K562 (cell line): ENCODE data around the gene ALB. TPM values are rescaled to one million over a fixed set of nuclear protein-coding genes. Genes with fewer than 3 reads are reported as not detected.

Source experiments
- ATAC-seq: fragments of 200-7000 bp; cut with Tn5 transposase; 3 replicates; pipeline ENCODE4 v1.9.1; 2020; ENCODE audit warnings: moderate library complexity
- BruUV-seq: library from RNA; stranded (reverse); fragments of 400-500 nt; replicated peaks from 2 replicates; lab custom pipeline; 2021; lab: Mats Ljungman, UMichigan
- CTCF ChIA-PET: fragments of 300-600 bp; formaldehyde crosslinking; extraction: SDS; loops from one replicate; lab custom pipeline; 2021; ENCODE audit warnings: low intra/inter-chr PET ratio; lab: Yijun Ruan, JAX
- POLR2A ChIA-PET: fragments of 300-600, 350-650 bp; sonication (Branson Sonifier 250); formaldehyde crosslinking; extraction: SDS; loops from one replicate; lab custom pipeline; 2021; ENCODE audit warnings: antibody characterized with exemption, inconsistent platforms; lab: Yijun Ruan, JAX
- DNase-seq, 4 experiments: peaks; one replicate each; pipeline versions ENCODE4 v3.0.0 to v3.0.0-alpha.2; 2011 to 2018; ENCODE audit warnings: low spot score in 3 of 4, mixed read lengths in 3 of 4; ENCODE audit errors: extremely low read depth in 1 of 4
- FAIRE-seq: peaks from 2 replicates; lab custom pipeline; 2011; peaks lifted over from hg19 to GRCh38; lab: Jason Lieb, UNC
- H2AFZ ChIP-seq: 2 replicates; pipeline ENCODE4 v1.6.0; 2011; ENCODE audit warnings: low read depth, low read length, control low read depth, inconsistent platforms
- H3K27ac ChIP-seq: fragments of 200-600 bp; 3 replicates; pipeline ENCODE4 v1.8.0; 2011; ENCODE audit warnings: low read depth, mild to moderate bottlenecking, control low read depth, inconsistent platforms, low read length, moderate library complexity, mixed read lengths; ENCODE audit errors: extremely low read depth
- H3K27me3 ChIP-seq, 2 experiments: fragments of 300-600 bp in 1 of 2; 2 replicates in 1 of 2; 3 replicates in 1 of 2; pipeline versions ENCODE4 v1.6.0 to v1.8.0; 2011; ENCODE audit warnings: inconsistent platforms in 2 of 2, low read length in 2 of 2, mild to moderate bottlenecking in 1 of 2, mixed read lengths in 1 of 2, moderate library complexity in 1 of 2; ENCODE audit not compliant: control insufficient read depth in 2 of 2, insufficient read depth in 2 of 2
- H3K36me3 ChIP-seq: fragments of 300-600 bp; 3 replicates; pipeline ENCODE4 v1.8.0; 2011; ENCODE audit warnings: mild to moderate bottlenecking, low read length, inconsistent platforms; ENCODE audit not compliant: control insufficient read depth, insufficient read depth
- H3K4me1 ChIP-seq, 2 experiments: fragments of 200-600 bp in 1 of 2; replicated peaks in 1 of 2; 2 replicates in 1 of 2; 3 replicates in 1 of 2; pipeline versions ENCODE4 v1.5.1 to v1.8.0; 2011; ENCODE audit warnings: inconsistent platforms in 2 of 2, low read length in 2 of 2, mild to moderate bottlenecking in 1 of 2, mixed read lengths in 1 of 2, moderate library complexity in 1 of 2; ENCODE audit not compliant: control insufficient read depth in 2 of 2, insufficient read depth in 2 of 2
- H3K4me2 ChIP-seq: 2 replicates; pipeline ENCODE4 v1.6.1; 2011; ENCODE audit warnings: low read length, control low read depth, inconsistent platforms, mixed read lengths; ENCODE audit not compliant: insufficient read depth
- H3K4me3 ChIP-seq: fragments of 200-600 bp; sonication (generic), shearing (Covaris generic); 2 replicates; pipeline ENCODE4 v1.5.1; 2016; ENCODE audit warnings: control low read depth, inconsistent platforms
- H3K79me2 ChIP-seq: fragments of 200-600 bp; 3 replicates; pipeline ENCODE4 v1.8.0; 2011; ENCODE audit warnings: low read length, inconsistent platforms; ENCODE audit not compliant: control insufficient read depth, insufficient read depth
- H3K9ac ChIP-seq, 2 experiments: 2 replicates each; pipeline versions ENCODE4 v1.6.0 to v1.6.1; 2011; ENCODE audit warnings: low read depth in 2 of 2, low read length in 2 of 2, control low read depth in 1 of 2, inconsistent platforms in 1 of 2, mild to moderate bottlenecking in 1 of 2, mixed read lengths in 1 of 2; ENCODE audit not compliant: insufficient read depth in 1 of 2
- H3K9me1 ChIP-seq: one replicate; pipeline ENCODE4 v1.6.0; 2011; ENCODE audit warnings: inconsistent platforms, mild to moderate bottlenecking, low read length, moderate library complexity; ENCODE audit not compliant: control insufficient read depth, insufficient read depth
- H3K9me3 ChIP-seq: replicated peaks from 2 replicates; pipeline ENCODE4 v1.5.1; 2011; ENCODE audit warnings: low read depth, low read length, inconsistent platforms; ENCODE audit not compliant: control insufficient read depth, insufficient read depth
- H4K20me1 ChIP-seq: replicated peaks from 2 replicates; pipeline ENCODE4 v1.6.1; 2011; ENCODE audit warnings: low read length, inconsistent platforms, mixed read lengths; ENCODE audit not compliant: control insufficient read depth, insufficient read depth
- CBFA2T2 ChIP-seq: fragments of 450-650 bp; conservative IDR thresholded peaks from 2 replicates; pipeline ENCODE4 v1.6.1; 2017; ENCODE audit warnings: mild to moderate bottlenecking
- CBFA2T3 ChIP-seq: fragments of 450-650 bp; IDR thresholded peaks from 2 replicates; pipeline ENCODE4 v1.6.1; 2017
- COPS2 ChIP-seq: fragments of 450-650 bp; conservative IDR thresholded peaks from 2 replicates; pipeline ENCODE4 v1.6.1; 2016; ENCODE audit warnings: mild to moderate bottlenecking, moderate library complexity
- CREB1 ChIP-seq, 2 experiments: sonication (generic) in 1 of 2; formaldehyde crosslinking in 1 of 2; IDR thresholded peaks; 2 replicates each; pipeline versions ENCODE4 v1.6.1 to v1.8.0; 2012 to 2022; ENCODE audit warnings: inconsistent platforms in 1 of 2, mild to moderate bottlenecking in 1 of 2, missing genetic modification reagents in 1 of 2, moderate library complexity in 1 of 2
- CUX1 ChIP-seq: fragments of 200-800 bp; sonication (Bioruptor generic); IDR thresholded peaks from 2 replicates; pipeline ENCODE4 v1.6.1; 2016; ENCODE audit warnings: missing genetic modification characterization, missing compliant biosample characterization
- ELF1 ChIP-seq: fragments of 200-800 bp; sonication (Bioruptor generic); IDR thresholded peaks from 2 replicates; pipeline ENCODE4 v1.6.1; 2016; ENCODE audit warnings: missing genetic modification characterization, missing compliant biosample characterization
- HNRNPL ChIP-seq: fragments of 200-400 bp; formaldehyde crosslinking; IDR thresholded peaks from 2 replicates; pipeline ENCODE4 v1.6.1; 2017; ENCODE audit warnings: low read depth, mild to moderate bottlenecking, low read length
- MCM7 ChIP-seq, 2 experiments: fragments of 450-650 bp; IDR thresholded peaks; 2 replicates each; pipeline ENCODE4 v1.6.1; 2016 to 2018
- SMARCB1 ChIP-seq: IDR thresholded peaks from 2 replicates; pipeline ENCODE4 v1.6.1; 2011; ENCODE audit warnings: improper control_type of control experiment, low read depth; ENCODE audit not compliant: insufficient read length
- TOE1 ChIP-seq, 2 experiments: fragments of 450-650 bp in 1 of 2; sonication (generic) in 1 of 2; formaldehyde crosslinking in 1 of 2; IDR thresholded peaks; 2 replicates each; pipeline versions ENCODE4 v1.7.1 to v1.8.0; 2016 to 2022; ENCODE audit warnings: borderline replicate concordance in 2 of 2, mild to moderate bottlenecking in 2 of 2, antibody characterized with exemption in 1 of 2, inconsistent platforms in 1 of 2, low read depth in 1 of 2, missing genetic modification reagents in 1 of 2, moderate library complexity in 1 of 2
- ZNF398 ChIP-seq: fragments of 250-450 bp; sonication (Bioruptor Pico); IDR thresholded peaks from 2 replicates; pipeline ENCODE4 v1.8.0; 2021; ENCODE audit warnings: moderate library complexity, mild to moderate bottlenecking, inconsistent platforms
- ZNF551 ChIP-seq: fragments of 250-450 bp; sonication (Bioruptor Pico); IDR thresholded peaks from 2 replicates; pipeline ENCODE4 v1.5.0; 2021; ENCODE audit warnings: mild to moderate bottlenecking, moderate library complexity
- ZZZ3 ChIP-seq: fragments of 450-650 bp; IDR thresholded peaks from 2 replicates; pipeline ENCODE4 v1.6.1; 2016; ENCODE audit warnings: antibody characterized with exemption, mild to moderate bottlenecking, moderate library complexity
- WGBS: fragments of 100-300 bp; shearing (Covaris generic); methylation state at CpG from one replicate; pipeline ENCODE4 v1.1.6; 2016; ENCODE audit warnings: low coverage, mixed read lengths; ENCODE audit not compliant: insufficient coverage; ENCODE audit errors: missing lambda C conversion rate; 5-methylcytosine and 5-hydroxymethylcytosine counted together
- in situ Hi-C: fragments of 300-500 bp; cut with MboI; formaldehyde crosslinking; loops from 4 replicates; pipeline ENCODE4 v1.15.0; 2018; ENCODE audit warnings: inconsistent platforms, mixed read lengths
- intact Hi-C: fragments of 100-400 bp; cut with micrococcal nuclease; formaldehyde crosslinking; loops from 2 replicates; pipeline ENCODE4 v1.14.2; 2022
- polyA plus RNA-seq, 8 experiments: library from polyadenylated mRNA; depleted of rRNA in 4 of 8; stranded (reverse) in 5 of 8; unstranded in 3 of 8; fragments of >200 nt; fragmentation: Nextera tagmentation in 2 of 8; fragmentation: Illumina TruSeq in 1 of 8; extraction: Ambion mirVana in 2 of 8; extraction: Trizol in 1 of 8; gene quantifications; 2 replicates each; pipeline versions ENCODE4 v1.2.1 to v1.2.3, GENCODE V29; 2011 to 2014; ENCODE audit warnings: inconsistent platforms in 1 of 8, missing spikeins in 1 of 8
- total RNA-seq, 7 experiments: library from RNA; depleted of rRNA in 6 of 7; stranded (reverse); fragments of >200 nt in 6 of 7; fragmentation: Illumina TruSeq in 2 of 7; extraction: Trizol in 2 of 7; gene quantifications; 2 replicates each; pipeline versions ENCODE4 v1.2.1 to v1.2.3, GENCODE V29; 2011 to 2021; ENCODE audit warnings: low replicate concordance in 1 of 7

The ALB gene
- total and polyA plus RNA-seq, 9 of the 15 experiments (the other 6 are each of a cell fraction or from before 2014, with no cell fraction given), result 0.04 to 18.5 (median 0.20) TPM; not detected in 2

GRCh38 chr4:73392936-73393335, 11.2 kb upstream of the ALB start (continued):
- TF ChIP-seq CUX1 (CRISPR knock-in tag) (no peak), MCM7 (IDR thresholded peaks at IDR 0.05) (no peak), CREB1 (IDR thresholded peaks at IDR 0.05) (no peak), CREB1 (CRISPR knock-in tag; IDR thresholded peaks at IDR 0.05) (no peak), ZZZ3 (no peak), HNRNPL (no peak), CBFA2T2 (0 out of 2 replicates have a peak, but pooled peaks have one; percentile 17), CBFA2T3 (peak; percentile 55; the same call in 1 of the 2 replicates)
- TF ChIP-seq, all 486 proteins: peak for 11

GRCh38 chr4:73396304-73396703, 7.8 kb upstream of the ALB start:
- Histone ChIP-seq H3K27me3 (no peaks in the 10 kb centered on the region), H4K20me1 (no peaks in the 10 kb centered on the region), H3K9ac (no peak overlapping the region), H3K4me2 (no peak overlapping the region), H3K9me3 (no peaks in the 10 kb centered on the region), H3K79me2 (no peaks in the 10 kb centered on the region), H3K4me3 (no peak overlapping the region), H3K4me1 (no peaks in the 10 kb centered on the region), H3K9me1 (no peaks in the 10 kb centered on the region), H2AFZ (no peak overlapping the region), H3K36me3 (no peaks in the 10 kb centered on the region), H3K27ac (no peak overlapping the region)
- 80% methylated on average over 1 of the region's 1 CpG for WGBS
- ATAC-seq (no peak), FAIRE-seq (no peak), DNase-seq (no peak)
- POLR2A ChIA-PET, result no interaction called here
- in situ Hi-C loops, result no loop called here
- CTCF ChIA-PET, result no interaction called here
- intact Hi-C loops, result no loop called here
- BruUV-seq, result no TSS peak
- TF ChIP-seq SMARCB1, result no peak
- TF ChIP-seq TOE1 (IDR thresholded peaks at IDR 0.05; ENCODE audit: borderline replicate concordance), result no peak
- TF ChIP-seq TOE1 (CRISPR knock-in tag; IDR thresholded peaks at IDR 0.05; ENCODE audit: borderline replicate concordance, low read depth), result no peak
- TF ChIP-seq COPS2, result no peak
- no peak for TF ChIP-seq ZNF398 (CRISPR knock-in tag)
- no peak for TF ChIP-seq ELF1 (tag)
- no peak for TF ChIP-seq ZNF551
